Mucosa of stomach (tissue), 1 donor: Measurements from ENCODE around the gene CDC42BPB.

Experiments
- H3K27me3 ChIP-seq: one replicate; pipeline ENCODE4 v1.7.0; 2013; ENCODE audit warnings: mild to moderate bottlenecking, low read length; ENCODE audit not compliant: control insufficient read depth, insufficient read depth
- H3K36me3 ChIP-seq: one replicate; pipeline ENCODE4 v1.7.0; 2013; ENCODE audit warnings: low read length; ENCODE audit not compliant: control insufficient read depth, insufficient read depth
- H3K4me1 ChIP-seq: one replicate; pipeline ENCODE4 v1.7.0; 2013; ENCODE audit warnings: mild to moderate bottlenecking, low read length; ENCODE audit not compliant: control insufficient read depth, insufficient read depth
- H3K4me3 ChIP-seq: one replicate; pipeline ENCODE4 v1.7.0; 2013; ENCODE audit warnings: low read length
- H3K9ac ChIP-seq: one replicate; pipeline ENCODE4 v1.7.0; 2013; ENCODE audit warnings: mild to moderate bottlenecking, low read length, moderate library complexity
- H3K9me3 ChIP-seq: one replicate; pipeline ENCODE4 v1.7.0; 2013; ENCODE audit warnings: mild to moderate bottlenecking, low read length, moderate library complexity; ENCODE audit not compliant: control insufficient read depth
- donor health status: Pancreatic carcinoma.

CDC42BPB gene

GRCh38 chr14:102883089-102883541, 174.2 kb downstream of the CDC42BPB start:
- H3K27me3 ChIP-seq: no peaks in the 10 kb centered on the region
- no peaks in the 10 kb centered on the region for H3K9me3 ChIP-seq
- H3K36me3 ChIP-seq: no peaks in the 10 kb centered on the region
- H3K9ac ChIP-seq: no peak overlapping the region
- H3K4me3 ChIP-seq: no peak overlapping the region
- peaks cover 9% of the 10 kb centered on the region for H3K4me1 ChIP-seq
